Stomach (tissue), 4 donors: ENCODE results near the gene SLC25A28.

Source experiments
- CTCF ChIP-seq, 7 experiments: fragments of 450-650 bp in 4 of 7; fragments of 200-600 bp in 3 of 7; sonication (generic) in 3 of 7; IDR thresholded peaks; one replicate each; pipeline ENCODE4 v1.5.1; 2016 to 2019; ENCODE audit warnings: antibody characterized with exemption in 7 of 7, control low read depth in 2 of 7, mild to moderate bottlenecking in 1 of 7
- POLR2A ChIP-seq, 4 donors: fragments of 450-650 bp; IDR thresholded peaks; one replicate each; pipeline ENCODE4 v1.6.1; 2016; ENCODE audit warnings: antibody characterized with exemption in 4 of 4, control low read depth in 2 of 4, mild to moderate bottlenecking in 1 of 4, moderate library complexity in 1 of 4
- POLR2AphosphoS5 ChIP-seq, 3 donors: sonication (generic); formaldehyde crosslinking; IDR thresholded peaks; one replicate each; pipeline ENCODE4 v1.6.1; 2016; ENCODE audit warnings: antibody characterized with exemption in 3 of 3

DNA sequence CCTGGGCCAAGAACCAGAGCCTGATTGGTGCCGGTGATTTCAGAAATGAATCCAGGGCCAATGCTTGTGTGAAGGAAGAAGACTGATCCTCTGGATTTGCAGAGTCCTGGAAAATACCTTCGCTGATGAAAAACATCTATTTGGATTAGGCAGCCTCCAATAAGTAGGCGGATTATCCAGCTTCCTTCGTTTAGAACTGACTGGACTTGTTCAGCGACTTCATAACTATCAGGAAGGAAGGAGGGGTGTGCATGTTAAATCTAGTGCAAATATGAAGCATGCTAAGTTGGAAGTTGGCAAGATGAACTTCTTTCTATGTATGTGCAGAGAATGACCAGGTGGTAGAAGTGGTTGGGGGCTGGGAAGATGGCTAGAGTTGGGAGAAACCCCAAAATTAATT, 46.4 kb downstream of the SLC25A28 start:
- no peak for TF ChIP-seq CTCF (IDR thresholded peaks at IDR 0.05)
- no peak for TF ChIP-seq POLR2AphosphoS5 (IDR thresholded peaks at IDR 0.05)
- no peak for TF ChIP-seq POLR2A (IDR thresholded peaks at IDR 0.05)
